ENCODE measurements around the gene C17orf100.
A peak's percentile ranks its signal among the peaks of the same experiment; 100 is the strongest.
"Not testable (repeated sequence)": the region's sequence is repeated elsewhere in the genome, so short reads cannot be mapped to it uniquely, and the experiment has no call there.

The C17orf100 gene

DNA sequence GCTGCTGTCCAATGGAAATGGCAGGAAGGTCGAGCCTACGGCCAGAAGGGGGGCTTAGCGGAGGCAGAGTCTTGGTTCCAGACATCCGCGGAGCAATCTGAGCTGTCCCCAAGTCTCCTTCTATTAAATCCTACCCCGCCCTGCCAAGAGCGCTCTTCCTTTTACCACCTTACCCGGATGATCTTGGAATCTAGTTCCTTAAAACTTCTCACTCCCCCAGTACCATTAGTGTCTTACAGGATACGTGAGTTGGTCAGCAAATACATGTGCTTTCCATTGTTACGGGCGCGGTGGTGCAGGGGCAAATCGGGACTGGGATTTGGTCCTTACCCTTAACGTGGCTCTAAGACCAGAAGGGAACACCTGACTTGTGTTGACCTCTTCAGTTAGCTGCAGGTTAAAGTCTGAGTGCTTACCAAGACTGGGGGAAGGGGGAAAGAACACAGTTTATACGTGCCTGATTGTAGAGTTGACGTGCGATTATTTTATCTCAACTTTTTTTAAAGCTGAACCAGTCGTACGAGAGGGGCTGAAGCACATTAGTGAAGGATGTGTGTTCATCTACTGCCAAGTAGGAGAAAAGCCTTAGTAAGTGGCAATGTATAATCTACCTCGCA is 10.2 kb upstream of the C17orf100 start:
- DNase-seq, result no peak

GRCh38 chr17:6642592-6642991 is 9.0 kb upstream of the C17orf100 start:
- DNase-seq, result peak; percentile 31

DNA sequence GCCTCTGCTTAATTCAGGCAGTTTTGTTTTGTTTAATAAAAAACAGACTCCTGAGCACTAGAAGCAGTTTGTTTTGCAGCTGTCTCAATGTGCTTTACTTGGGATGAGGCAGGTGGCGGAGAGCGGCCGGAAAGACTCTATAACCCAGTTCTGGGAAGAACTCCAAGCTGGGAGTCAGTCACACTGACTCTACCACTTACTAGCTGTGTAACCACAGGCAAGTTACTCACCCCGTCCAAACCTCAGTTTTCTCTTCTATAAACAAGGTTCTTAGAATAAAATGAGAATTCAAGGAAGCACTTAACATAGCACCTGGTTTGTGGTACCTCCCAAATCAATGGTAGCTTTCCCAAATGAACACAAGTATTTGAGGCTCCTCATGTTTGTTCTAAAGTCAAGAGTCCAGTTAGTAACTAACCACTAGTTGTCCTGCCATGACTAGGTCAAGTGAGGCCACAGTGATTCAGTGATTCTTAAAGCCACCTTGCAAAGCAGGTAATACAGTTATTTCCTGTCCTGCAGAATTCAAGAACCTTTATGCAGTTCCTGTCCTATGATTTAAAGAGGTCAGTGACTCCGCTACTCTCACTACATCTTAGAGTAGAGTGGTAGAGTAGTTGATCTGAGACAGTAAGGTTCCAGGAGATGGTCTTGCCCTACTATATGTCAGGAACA is 8.0 kb upstream of the C17orf100 start:
- DNase-seq, result peak; percentile 79

DNA sequence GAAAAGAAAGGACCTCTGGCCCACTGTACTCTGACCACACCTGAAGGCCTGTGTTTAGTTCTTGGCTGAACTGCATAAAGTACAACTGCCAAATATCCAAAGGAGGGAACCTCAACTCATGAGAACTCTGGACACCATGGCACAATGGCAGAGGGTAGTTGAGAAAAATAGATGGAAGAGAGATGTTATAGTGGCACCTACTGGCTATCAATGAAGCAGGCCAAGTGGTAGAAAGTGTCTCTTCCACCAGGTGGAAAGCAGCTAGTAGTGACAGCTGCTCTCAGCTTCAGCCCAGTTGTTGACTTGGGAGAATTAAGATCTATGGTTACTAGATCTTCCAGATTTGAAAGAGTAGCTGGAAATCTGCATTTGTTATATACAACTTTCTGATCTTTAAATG is 3.4 kb upstream of the C17orf100 start:
- DNase-seq, result peak; percentile 18

GRCh38 chr17:6651919-6652452 is 424 bp downstream of the C17orf100 start:
- no peak for DNase-seq

DNA sequence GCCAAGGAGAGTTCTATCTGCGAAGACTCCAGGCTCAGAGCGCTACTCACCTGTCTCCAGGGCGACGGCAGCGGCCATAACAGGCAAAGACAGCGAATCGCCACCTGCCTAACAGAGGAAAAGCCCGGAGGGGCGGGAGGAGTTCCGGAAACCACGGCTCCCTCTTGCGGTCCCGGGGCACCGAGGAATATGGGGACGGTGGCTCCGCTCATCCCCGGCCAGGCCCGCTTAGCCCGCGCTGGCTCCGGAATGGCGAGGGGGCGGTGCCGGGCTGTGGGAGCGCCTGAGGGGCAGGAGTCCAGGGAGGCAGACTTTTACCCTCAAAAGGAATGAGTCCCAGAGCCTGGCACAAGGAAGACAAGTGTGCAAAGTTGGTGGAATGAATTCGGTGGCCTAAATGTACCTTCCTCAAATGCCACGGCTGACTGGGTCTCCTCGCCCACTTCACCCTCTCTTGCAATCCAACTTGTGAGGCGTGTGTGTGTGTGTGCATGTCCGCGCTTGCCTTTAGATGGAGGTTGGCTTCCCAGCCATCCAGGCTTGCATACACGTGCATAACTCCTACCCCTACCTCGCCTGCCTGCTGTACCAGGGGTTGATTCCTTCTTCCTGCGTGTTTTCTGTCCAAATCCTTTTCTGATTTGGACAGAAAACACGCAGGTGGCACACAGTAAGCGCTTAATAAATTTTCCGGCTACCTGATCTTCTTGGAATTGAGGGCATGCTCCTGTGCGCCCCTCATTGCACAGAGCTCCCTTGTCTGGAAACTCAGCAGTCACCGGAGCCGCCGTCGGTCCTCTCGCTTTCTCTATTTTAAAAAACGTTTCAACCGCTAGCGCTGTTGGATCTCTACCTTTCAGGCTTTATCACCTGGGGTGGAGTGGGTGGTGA is 3.5 kb downstream of the C17orf100 start:
- no peak for DNase-seq

DNA sequence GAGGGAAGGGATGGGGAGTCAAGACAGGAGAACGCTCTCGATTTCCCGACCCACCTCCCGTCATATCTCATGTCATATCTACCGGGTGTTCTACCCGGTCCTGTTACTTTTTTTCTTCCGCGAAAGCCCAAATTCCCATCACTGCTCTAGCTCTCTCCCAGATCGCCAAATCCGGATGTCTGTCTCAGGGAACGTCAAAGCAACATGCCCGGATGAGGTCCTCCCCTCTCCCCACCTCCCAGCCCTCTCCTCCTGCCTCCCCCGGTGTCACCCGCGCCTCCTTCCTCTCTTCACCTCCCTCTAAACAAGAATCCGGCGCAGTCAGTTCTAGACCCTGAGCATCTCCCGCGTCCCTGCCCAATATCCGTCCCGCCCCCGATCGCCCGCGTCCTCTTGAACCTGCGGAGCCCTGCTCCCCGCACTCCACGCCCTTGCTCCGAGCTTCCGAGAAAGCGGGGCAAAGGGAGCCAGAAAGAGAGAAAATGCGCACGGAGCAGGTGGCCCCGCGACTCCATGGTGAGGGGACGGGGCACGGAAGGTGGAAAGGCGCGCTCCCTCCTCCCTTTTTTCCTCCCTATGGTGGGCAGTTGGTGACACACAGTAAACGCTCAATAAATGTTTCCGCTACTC is 4.3 kb downstream of the C17orf100 start:
- DNase-seq, result not testable (repeated sequence)

DNA sequence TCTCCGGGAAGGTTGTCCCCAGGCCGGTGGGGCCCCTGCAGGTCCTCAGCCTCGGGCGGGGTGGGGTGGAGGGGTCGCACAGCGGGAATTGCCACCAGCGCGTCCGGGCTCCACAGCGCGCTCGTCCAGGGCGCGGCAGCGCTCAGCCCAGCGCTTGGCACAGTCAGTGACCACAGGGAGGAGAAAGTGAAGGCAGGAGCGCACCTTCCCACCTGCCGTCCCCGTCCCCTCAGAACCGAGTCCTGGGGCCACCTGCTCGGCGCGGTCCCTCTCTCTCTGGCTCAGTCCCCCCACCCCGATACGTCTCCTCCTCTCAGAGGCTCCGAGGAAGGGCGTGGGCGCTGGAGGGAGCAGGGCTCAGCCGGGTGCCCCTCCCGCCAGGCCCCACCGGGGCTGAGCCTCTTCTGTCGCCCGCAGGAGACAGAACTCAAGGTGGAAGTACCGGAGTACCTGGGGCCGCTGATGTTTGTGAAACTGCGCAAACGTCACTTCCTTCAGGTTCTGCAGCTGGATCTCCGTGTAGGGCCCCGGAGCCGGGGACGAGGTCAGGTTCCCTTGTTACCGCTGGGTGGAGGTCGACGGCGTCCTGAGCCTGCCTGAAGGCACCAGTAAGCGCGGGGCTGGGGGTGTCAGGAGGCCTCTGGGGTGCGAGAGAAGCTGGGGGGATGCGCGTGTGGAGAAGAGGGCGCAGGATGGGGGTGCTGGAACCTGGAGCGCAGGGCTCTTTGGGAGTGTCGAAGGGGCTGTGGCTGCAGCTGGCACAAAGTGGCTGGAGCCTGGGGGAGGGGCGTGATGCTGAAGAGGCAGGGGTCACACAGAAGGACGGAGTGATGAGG is 5.5 kb downstream of the C17orf100 start:
- not testable (repeated sequence) for DNase-seq

DNA sequence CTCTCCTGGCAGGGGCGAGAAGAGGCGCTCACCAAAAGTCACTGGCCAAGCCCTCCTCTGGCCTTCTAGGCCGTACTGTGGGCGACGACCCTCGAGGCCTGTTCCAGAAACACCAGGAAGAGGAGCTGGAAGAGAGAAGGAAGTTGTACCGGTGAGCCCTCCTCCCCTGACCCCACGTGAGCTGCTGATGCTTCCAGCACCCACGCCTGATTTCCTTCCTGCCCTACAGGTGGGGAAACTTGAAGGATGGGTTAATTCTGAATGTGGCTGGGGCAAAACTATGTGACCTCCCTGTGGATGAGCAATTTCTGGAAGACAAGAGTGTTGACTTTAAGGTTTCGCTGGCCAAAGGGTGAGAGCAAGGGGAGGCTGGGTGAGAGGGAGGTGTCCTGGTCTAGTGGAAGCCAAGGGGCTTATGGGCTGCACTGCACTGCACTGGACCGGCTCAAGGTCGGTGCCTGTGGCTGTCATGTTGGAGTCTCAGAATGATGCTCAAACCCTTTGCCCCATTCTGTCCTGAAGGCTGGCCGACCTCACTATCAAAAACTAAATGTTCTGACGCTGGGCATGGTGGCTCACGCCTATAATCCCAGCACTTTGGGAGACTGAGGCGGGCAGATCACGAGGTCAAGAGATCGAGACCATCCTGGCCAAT is 6.2 kb downstream of the C17orf100 start:
- no peak for DNase-seq

DNA sequence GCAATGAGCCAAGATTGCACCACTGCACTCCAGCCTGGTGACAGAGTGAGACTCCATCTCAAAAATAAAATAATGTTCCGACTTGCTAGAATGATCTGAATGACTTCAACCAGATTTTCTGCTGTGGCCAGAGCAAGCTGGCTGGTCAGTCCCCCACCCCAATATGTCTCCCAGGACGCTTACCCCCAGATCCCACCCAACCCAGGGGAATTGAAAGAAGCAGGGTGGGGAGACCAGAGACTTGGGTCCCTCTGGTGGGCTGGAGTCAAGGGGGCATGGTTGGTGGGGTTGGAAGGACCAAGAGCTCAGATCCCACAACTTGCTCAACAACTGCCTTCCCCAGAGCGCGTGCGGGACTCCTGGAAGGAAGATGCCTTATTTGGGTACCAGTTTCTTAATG is 6.8 kb downstream of the C17orf100 start:
- DNase-seq, result not testable (repeated sequence)

DNA sequence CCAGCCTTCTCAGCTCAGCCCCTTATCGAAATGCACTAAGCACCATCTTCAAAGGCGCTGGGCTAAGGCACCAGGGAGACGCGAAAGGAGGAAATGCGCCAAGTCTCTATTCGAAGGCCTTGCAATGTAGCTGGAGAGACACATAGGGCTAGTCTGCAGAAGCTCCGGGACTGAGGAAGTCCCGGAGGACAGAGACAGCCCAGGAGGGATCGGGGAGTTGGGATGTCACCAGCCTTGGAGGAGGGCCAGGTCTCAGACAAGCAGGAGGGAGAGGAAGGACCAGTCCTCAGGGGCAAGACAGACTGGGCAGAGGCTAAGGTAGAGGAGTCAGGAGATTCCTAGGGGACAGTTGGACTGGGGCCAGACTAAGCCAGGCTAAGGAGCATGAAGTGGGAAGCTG is 8.5 kb downstream of the C17orf100 start:
- no peak for DNase-seq

GRCh38 chr17:6660805-6661463 is 9.4 kb downstream of the C17orf100 start:
- no peak for DNase-seq

DNA sequence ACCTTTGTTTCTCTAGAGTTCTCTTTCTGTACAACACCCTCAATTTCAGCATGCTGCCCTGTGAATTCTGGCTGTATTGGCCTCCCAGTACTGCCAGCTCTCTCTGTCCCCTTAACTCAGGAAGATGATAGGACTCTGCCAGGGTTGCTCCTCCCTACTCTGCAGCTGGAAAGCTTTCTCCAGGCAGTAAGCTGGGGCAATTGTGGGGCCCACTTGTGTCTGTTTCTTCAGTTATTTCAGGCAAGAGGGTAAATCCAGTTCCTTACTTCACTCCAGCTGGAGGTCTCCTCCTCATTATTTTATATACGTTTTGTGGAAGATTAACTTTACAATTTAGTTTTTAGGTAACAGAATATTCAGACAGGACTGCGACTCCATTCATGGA is 9.9 kb downstream of the C17orf100 start:
- DNase-seq, result no peak

DNA sequence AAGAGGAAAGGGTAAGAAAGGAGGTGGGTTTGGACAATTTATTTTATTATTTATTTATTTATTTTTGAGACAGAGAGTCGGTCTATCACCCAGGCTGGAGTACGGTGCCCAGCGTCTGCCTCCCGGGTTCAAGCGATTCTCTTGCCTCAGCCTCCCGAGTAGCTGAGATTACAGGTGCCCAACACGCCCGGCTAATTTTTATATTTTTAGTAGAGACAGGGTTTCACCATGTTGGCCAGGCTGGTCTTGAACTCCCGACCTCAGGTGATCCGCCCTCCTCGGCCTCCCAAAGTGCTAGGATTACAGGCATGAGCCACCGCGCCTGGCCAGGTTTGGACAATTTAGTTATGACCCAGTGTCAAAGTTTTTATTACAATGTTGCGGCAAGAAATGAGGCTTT is 11.6 kb downstream of the C17orf100 start:
- not testable (repeated sequence) for DNase-seq

GRCh38 chr17:6666077-6666521 is 14.5 kb downstream of the C17orf100 start:
- peak; percentile 81 for DNase-seq

DNA sequence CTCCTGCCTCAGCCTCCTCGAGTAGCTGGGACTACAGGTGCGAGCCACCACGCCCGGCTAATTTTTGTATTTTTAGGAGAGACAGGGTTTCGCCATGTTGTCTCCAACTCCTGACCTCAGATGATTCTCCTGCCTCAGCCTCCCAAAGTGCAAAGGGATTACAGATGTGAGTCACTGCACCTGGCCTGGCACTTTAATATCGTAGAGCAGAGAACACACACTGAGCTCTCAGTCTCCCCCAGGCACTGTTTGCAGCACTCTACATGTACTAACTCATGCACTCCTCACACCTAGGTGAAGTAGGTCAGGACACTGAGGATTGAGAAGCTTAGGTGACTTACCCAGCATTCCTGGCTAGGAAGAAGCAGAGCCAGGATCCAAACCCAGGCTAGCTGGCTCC is 15.0 kb downstream of the C17orf100 start:
- no peak for DNase-seq

DNA sequence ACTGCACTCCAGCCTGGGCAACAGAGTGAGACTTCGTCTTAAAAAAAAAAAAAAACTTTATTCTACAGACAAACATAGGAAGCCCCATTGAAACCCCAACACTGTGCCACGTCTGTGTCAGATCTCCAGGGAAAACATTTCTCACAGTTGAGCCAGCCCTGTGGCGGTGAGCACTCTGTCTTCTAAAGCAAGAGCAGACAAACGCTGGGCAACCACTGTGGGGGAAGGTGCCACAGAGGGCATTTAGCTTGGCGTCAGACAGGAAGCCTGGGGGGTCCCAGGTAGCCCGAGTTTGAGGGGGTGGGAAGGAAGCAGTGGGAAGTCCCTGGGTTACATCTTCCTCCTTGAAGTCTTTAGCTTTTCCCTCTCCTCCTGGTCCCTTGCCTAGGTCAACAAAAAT is 16.0 kb downstream of the C17orf100 start:
- DNase-seq, result no peak

GRCh38 chr17:6668219-6668618 is 16.7 kb downstream of the C17orf100 start:
- no peak for DNase-seq

DNA sequence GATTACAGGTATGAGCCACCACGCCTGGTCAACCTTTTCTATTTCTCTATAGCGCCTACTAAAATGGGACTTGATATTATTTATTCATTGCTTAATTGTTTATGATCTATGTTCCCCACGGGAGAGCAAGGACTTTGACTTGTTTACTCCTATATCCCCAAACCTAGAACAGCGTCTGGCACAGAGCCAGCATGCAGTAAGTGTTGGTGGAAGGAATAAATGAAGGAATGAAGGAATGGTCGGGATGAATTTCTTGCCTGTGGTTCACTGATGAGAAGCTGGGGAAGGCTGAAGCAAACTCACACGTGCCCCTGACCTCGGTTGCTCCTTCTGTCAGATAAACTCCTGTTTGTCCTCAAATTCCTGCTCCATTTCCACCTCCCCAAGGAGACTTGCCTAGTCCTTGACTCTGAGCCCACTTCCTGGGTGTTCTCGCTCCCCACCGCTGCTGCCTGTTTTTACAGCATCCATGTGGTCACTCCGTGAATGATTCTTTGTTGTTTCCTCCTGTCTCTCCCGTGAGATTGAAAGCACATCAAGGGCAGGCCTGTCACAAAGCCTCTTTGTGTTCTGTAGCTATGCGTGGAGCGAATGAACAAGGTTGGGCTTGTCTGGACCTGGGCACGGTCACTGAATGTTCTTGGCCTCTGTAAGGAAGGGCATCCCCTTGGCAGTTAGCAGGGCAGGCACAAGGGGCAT is 17.3 kb downstream of the C17orf100 start:
- no peak for DNase-seq

GRCh38 chr17:6669479-6670212 is 18.1 kb downstream of the C17orf100 start:
- DNase-seq, result no peak
